Liver (tissue), 9 donors: Measurements from ENCODE around the gene CACNA1H. TPM values are rescaled to one million over a fixed set of nuclear protein-coding genes. Genes with fewer than 3 reads are reported as not detected.

ENCODE experiments used
- DNase-seq: peaks from one replicate; pipeline ENCODE4 v3.0.0-alpha.2; 2017; ENCODE audit warnings: low spot score
- H3K27ac ChIP-seq, 2 donors: one replicate each; pipeline ENCODE4 v1.7.0; 2013; ENCODE audit warnings: inconsistent platforms in 2 of 2, low read length in 2 of 2, control low read depth in 1 of 2, low read depth in 1 of 2, mild to moderate bottlenecking in 1 of 2
- H3K27me3 ChIP-seq, 4 donors: one replicate each; pipeline versions ENCODE4 v1.6.1 to v1.7.0; 2013; ENCODE audit warnings: low read length in 3 of 4, inconsistent platforms in 1 of 4, mild to moderate bottlenecking in 1 of 4, moderate library complexity in 1 of 4; ENCODE audit not compliant: control insufficient read depth in 4 of 4, insufficient read depth in 4 of 4
- H3K36me3 ChIP-seq, 4 donors: one replicate each; pipeline versions ENCODE4 v1.6.1 to v1.7.0; 2013; ENCODE audit warnings: low read length in 3 of 4, mild to moderate bottlenecking in 3 of 4, low read depth in 1 of 4, moderate library complexity in 1 of 4; ENCODE audit not compliant: control insufficient read depth in 4 of 4, insufficient read depth in 3 of 4
- H3K4me1 ChIP-seq, 4 donors: one replicate each; pipeline versions ENCODE4 v1.6.1 to v1.7.0; 2013; ENCODE audit warnings: low read length in 3 of 4, mild to moderate bottlenecking in 3 of 4, moderate library complexity in 1 of 4; ENCODE audit not compliant: control insufficient read depth in 4 of 4, insufficient read depth in 4 of 4
- H3K4me3 ChIP-seq, 3 donors: one replicate each; pipeline versions ENCODE4 v1.6.1 to v1.7.0; 2013; ENCODE audit warnings: low read length in 3 of 3, control low read depth in 1 of 3, low read depth in 1 of 3, mild to moderate bottlenecking in 1 of 3
- H3K9ac ChIP-seq, 2 donors: one replicate each; pipeline ENCODE4 v1.7.0; 2013; ENCODE audit warnings: low read length in 2 of 2, mild to moderate bottlenecking in 2 of 2, moderate library complexity in 2 of 2, control low read depth in 1 of 2, low read depth in 1 of 2
- H3K9me3 ChIP-seq, 4 donors: one replicate each; pipeline versions ENCODE4 v1.6.1 to v1.7.0; 2013; ENCODE audit warnings: low read length in 3 of 4; ENCODE audit not compliant: control insufficient read depth in 4 of 4
- EGR1 ChIP-seq, 2 donors: IDR thresholded peaks; 2 replicates each; pipeline ENCODE4 v1.6.1; 2016 to 2018; ENCODE audit warnings: antibody characterized with exemption in 2 of 2, low read depth in 2 of 2
- FOXA1 ChIP-seq: IDR thresholded peaks from 2 replicates; pipeline ENCODE4 v1.6.1; 2016; ENCODE audit warnings: antibody characterized with exemption
- FOXA2 ChIP-seq: IDR thresholded peaks from 2 replicates; pipeline ENCODE4 v1.6.1; 2016; ENCODE audit warnings: antibody characterized with exemption
- GABPA ChIP-seq, 2 donors: IDR thresholded peaks in 1 of 2; conservative IDR thresholded peaks in 1 of 2; 2 replicates each; pipeline ENCODE4 v1.6.1; 2016; ENCODE audit warnings: antibody characterized with exemption in 2 of 2, mild to moderate bottlenecking in 1 of 2, moderate library complexity in 1 of 2
- HNF4A ChIP-seq, 2 donors: conservative IDR thresholded peaks; 2 replicates each; pipeline ENCODE4 v1.6.1; 2016; ENCODE audit warnings: antibody characterized with exemption in 2 of 2, mild to moderate bottlenecking in 2 of 2
- HNF4G ChIP-seq: IDR thresholded peaks from 2 replicates; pipeline ENCODE4 v1.6.1; 2016; ENCODE audit warnings: antibody characterized with exemption
- JUND ChIP-seq, 2 donors: IDR thresholded peaks; 2 replicates each; pipeline ENCODE4 v1.6.1; 2016; ENCODE audit warnings: antibody characterized with exemption in 2 of 2
- NR2F2 ChIP-seq: IDR thresholded peaks from 2 replicates; pipeline ENCODE4 v1.6.1; 2016; ENCODE audit warnings: antibody characterized with exemption
- RAD21 ChIP-seq, 2 donors: IDR thresholded peaks; 2 replicates each; pipeline ENCODE4 v1.6.1; 2016; ENCODE audit warnings: antibody characterized with exemption in 2 of 2, mild to moderate bottlenecking in 2 of 2
- RXRA ChIP-seq, 2 donors: IDR thresholded peaks; 2 replicates each; pipeline ENCODE4 v1.6.1; 2017 to 2018; ENCODE audit warnings: antibody characterized with exemption in 2 of 2, mild to moderate bottlenecking in 1 of 2
- SP1 ChIP-seq: IDR thresholded peaks from 2 replicates; pipeline ENCODE4 v1.6.1; 2018; ENCODE audit warnings: antibody characterized with exemption, mild to moderate bottlenecking
- TAF1 ChIP-seq: conservative IDR thresholded peaks from 2 replicates; pipeline ENCODE4 v1.6.1; 2016; ENCODE audit warnings: antibody characterized with exemption, mild to moderate bottlenecking
- YY1 ChIP-seq: IDR thresholded peaks from 2 replicates; pipeline ENCODE4 v1.6.1; 2016; ENCODE audit warnings: antibody characterized with exemption, mild to moderate bottlenecking
- WGBS: extraction: QIAGEN DNeasy Blood & Tissue Kit; methylation state at CpG from one replicate; pipeline ENCODE4 v1.1.7; 2013; 5-methylcytosine and 5-hydroxymethylcytosine counted together
- polyA plus RNA-seq, 2 donors: library from polyadenylated mRNA; stranded (reverse) in 1 of 2; unstranded in 1 of 2; fragments of 200-250 nt in 1 of 2; fragments of >200 nt in 1 of 2; fragmentation: Nextera tagmentation in 1 of 2; extraction: Ambion mirVana in 1 of 2; gene quantifications; one replicate each; pipeline versions ENCODE4 v1.2.1 to v1.2.3, GENCODE V29; 2013 to 2015
- total RNA-seq, 2 donors: library from RNA; depleted of rRNA; stranded (reverse); fragments of >200 nt; gene quantifications; one replicate each; pipeline ENCODE4 v1.2.3, GENCODE V29; 2014
- TF ChIP-seq, protein P1 (sequence below): IDR thresholded peaks from 2 replicates; pipeline ENCODE4 v1.6.1; 2016; ENCODE audit warnings: antibody characterized with exemption
- TF ChIP-seq, protein P2 (sequence below): IDR thresholded peaks from 2 replicates; pipeline ENCODE4 v1.6.1; 2016; ENCODE audit warnings: antibody characterized with exemption
- TF ChIP-seq, protein P3 (sequence below): IDR thresholded peaks from 2 replicates; pipeline ENCODE4 v1.6.1; 2016; ENCODE audit warnings: antibody characterized with exemption, mild to moderate bottlenecking
- TF ChIP-seq, protein P4 (sequence below): IDR thresholded peaks from 2 replicates; pipeline ENCODE4 v1.6.1; 2016; ENCODE audit warnings: antibody characterized with exemption
- TF ChIP-seq, protein P5 (sequence below): fragments of 150-350 bp; IDR thresholded peaks from 2 replicates; pipeline ENCODE4 v1.5.1; 2017; ENCODE audit warnings: improper control_type of control experiment, low read depth, low read length; ENCODE audit not compliant: missing input control
- donor health status: healthy.
- donor health status: healthy.
- donor health status: healthy.
- donor health status: healthy.
- donor health status: healthy.

The CACNA1H gene
- total and polyA plus RNA-seq, 4 donors = 0.21 to 8.5 (median 6.1) TPM

DNA sequence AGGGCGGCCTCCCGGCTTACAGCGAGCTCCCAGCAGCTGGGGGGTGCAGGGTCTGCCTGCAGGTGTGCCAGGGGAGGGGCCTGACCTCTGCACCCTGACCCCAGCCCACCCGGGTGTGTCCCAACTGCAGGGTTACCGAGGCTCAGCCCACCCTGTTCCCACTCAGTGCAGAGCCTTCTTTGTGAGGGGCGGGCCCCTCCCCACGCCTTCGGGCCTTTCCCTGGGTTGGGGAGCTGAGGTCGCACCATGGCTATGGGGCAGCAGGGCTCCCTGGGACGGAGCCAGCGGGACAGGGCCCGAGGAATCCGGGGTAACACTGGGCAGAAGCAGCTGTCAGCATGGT is 17.1 kb downstream of the CACNA1H start:
- no peak for TF ChIP-seq TAF1
- TF ChIP-seq, protein P1, sequence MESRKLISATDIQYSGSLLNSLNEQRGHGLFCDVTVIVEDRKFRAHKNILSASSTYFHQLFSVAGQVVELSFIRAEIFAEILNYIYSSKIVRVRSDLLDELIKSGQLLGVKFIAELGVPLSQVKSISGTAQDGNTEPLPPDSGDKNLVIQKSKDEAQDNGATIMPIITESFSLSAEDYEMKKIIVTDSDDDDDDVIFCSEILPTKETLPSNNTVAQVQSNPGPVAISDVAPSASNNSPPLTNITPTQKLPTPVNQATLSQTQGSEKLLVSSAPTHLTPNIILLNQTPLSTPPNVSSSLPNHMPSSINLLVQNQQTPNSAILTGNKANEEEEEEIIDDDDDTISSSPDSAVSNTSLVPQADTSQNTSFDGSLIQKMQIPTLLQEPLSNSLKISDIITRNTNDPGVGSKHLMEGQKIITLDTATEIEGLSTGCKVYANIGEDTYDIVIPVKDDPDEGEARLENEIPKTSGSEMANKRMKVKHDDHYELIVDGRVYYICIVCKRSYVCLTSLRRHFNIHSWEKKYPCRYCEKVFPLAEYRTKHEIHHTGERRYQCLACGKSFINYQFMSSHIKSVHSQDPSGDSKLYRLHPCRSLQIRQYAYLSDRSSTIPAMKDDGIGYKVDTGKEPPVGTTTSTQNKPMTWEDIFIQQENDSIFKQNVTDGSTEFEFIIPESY = no peak
- TF ChIP-seq JUND (IDR thresholded peaks at IDR 0.05) = no peak
- TF ChIP-seq RXRA (IDR thresholded peaks at IDR 0.05) = no peak
- no peak for TF ChIP-seq YY1
- TF ChIP-seq NR2F2 = no peak
- no peak for TF ChIP-seq SP1
- TF ChIP-seq RAD21 (IDR thresholded peaks at IDR 0.05) = no peak
- no peak for TF ChIP-seq HNF4G
- no peak for TF ChIP-seq EGR1 (IDR thresholded peaks at IDR 0.05; ENCODE audit: low read depth in 2 of 2)
- TF ChIP-seq, protein P2, sequence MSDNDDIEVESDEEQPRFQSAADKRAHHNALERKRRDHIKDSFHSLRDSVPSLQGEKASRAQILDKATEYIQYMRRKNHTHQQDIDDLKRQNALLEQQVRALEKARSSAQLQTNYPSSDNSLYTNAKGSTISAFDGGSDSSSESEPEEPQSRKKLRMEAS = no peak
- TF ChIP-seq FOXA1 = no peak
- TF ChIP-seq, protein P3, sequence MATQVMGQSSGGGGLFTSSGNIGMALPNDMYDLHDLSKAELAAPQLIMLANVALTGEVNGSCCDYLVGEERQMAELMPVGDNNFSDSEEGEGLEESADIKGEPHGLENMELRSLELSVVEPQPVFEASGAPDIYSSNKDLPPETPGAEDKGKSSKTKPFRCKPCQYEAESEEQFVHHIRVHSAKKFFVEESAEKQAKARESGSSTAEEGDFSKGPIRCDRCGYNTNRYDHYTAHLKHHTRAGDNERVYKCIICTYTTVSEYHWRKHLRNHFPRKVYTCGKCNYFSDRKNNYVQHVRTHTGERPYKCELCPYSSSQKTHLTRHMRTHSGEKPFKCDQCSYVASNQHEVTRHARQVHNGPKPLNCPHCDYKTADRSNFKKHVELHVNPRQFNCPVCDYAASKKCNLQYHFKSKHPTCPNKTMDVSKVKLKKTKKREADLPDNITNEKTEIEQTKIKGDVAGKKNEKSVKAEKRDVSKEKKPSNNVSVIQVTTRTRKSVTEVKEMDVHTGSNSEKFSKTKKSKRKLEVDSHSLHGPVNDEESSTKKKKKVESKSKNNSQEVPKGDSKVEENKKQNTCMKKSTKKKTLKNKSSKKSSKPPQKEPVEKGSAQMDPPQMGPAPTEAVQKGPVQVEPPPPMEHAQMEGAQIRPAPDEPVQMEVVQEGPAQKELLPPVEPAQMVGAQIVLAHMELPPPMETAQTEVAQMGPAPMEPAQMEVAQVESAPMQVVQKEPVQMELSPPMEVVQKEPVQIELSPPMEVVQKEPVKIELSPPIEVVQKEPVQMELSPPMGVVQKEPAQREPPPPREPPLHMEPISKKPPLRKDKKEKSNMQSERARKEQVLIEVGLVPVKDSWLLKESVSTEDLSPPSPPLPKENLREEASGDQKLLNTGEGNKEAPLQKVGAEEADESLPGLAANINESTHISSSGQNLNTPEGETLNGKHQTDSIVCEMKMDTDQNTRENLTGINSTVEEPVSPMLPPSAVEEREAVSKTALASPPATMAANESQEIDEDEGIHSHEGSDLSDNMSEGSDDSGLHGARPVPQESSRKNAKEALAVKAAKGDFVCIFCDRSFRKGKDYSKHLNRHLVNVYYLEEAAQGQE = no peak
- TF ChIP-seq FOXA2 = no peak
- TF ChIP-seq HNF4A (conservative IDR thresholded peaks at IDR 0.05) = no peak
- TF ChIP-seq, protein P4, sequence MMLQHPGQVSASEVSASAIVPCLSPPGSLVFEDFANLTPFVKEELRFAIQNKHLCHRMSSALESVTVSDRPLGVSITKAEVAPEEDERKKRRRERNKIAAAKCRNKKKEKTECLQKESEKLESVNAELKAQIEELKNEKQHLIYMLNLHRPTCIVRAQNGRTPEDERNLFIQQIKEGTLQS = no peak
- no peak for TF ChIP-seq GABPA (IDR thresholded peaks at IDR 0.05 in 1 of 2, conservative IDR thresholded peaks at IDR 0.05 in 1 of 2)
- TF ChIP-seq, protein P5, sequence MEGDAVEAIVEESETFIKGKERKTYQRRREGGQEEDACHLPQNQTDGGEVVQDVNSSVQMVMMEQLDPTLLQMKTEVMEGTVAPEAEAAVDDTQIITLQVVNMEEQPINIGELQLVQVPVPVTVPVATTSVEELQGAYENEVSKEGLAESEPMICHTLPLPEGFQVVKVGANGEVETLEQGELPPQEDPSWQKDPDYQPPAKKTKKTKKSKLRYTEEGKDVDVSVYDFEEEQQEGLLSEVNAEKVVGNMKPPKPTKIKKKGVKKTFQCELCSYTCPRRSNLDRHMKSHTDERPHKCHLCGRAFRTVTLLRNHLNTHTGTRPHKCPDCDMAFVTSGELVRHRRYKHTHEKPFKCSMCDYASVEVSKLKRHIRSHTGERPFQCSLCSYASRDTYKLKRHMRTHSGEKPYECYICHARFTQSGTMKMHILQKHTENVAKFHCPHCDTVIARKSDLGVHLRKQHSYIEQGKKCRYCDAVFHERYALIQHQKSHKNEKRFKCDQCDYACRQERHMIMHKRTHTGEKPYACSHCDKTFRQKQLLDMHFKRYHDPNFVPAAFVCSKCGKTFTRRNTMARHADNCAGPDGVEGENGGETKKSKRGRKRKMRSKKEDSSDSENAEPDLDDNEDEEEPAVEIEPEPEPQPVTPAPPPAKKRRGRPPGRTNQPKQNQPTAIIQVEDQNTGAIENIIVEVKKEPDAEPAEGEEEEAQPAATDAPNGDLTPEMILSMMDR = no peak
- DNase-seq = no peak
- WGBS = 77% methylated on average over 13 of the region's 13 CpGs
- H3K9ac ChIP-seq = no peak overlapping the region
- H3K27ac ChIP-seq = no peak overlapping the region
- peaks cover 0 to 3% (median 0%) of the 10 kb centered on the region in 4 donors for H3K36me3 ChIP-seq
- H3K4me1 ChIP-seq = peaks cover 0 to 14% (median 9%) of the 10 kb centered on the region in 4 donors
- H3K4me3 ChIP-seq = no peak overlapping the region
- no peaks in the 10 kb centered on the region for H3K9me3 ChIP-seq
- no peaks in the 10 kb centered on the region for H3K27me3 ChIP-seq
